H1 (cell line): ENCODE measurements around the gene GOLGA6L10. TPM values are rescaled to one million over a fixed set of nuclear protein-coding genes. Genes with fewer than 3 reads are reported as not detected.
"Not testable (repeated sequence)": the region's sequence is repeated elsewhere in the genome, so short reads cannot be mapped to it uniquely, and the experiment has no call there.

Experiments
- CTCF ChIA-PET: fragments of 300-600 bp; sonication (Branson Sonifier 250); formaldehyde crosslinking; loops from one replicate; lab custom pipeline; 2021; ENCODE audit not compliant: partially characterized antibody; lab: Charles Lee
- POLR2A ChIA-PET: fragments of 300-600 bp; sonication (Branson Sonifier 250); formaldehyde crosslinking; loops from one replicate; lab custom pipeline; 2021; ENCODE audit warnings: inconsistent platforms; ENCODE audit not compliant: partially characterized antibody; lab: Charles Lee
- DNase-seq, 2 experiments: peaks; one replicate each; pipeline versions ENCODE4 v3.0.0 to v3.0.0-alpha.2; 2010 to 2022; ENCODE audit warnings: low spot score in 2 of 2, low read depth in 1 of 2, mixed read lengths in 1 of 2
- FAIRE-seq: peaks from 2 replicates; lab custom pipeline; 2011; peaks lifted over from hg19 to GRCh38; lab: Jason Lieb, UNC
- H2AFZ ChIP-seq: 2 replicates; pipeline ENCODE4 v1.8.1; 2012; ENCODE audit warnings: low read length, inconsistent platforms
- H2AK5ac ChIP-seq: 2 replicates; pipeline ENCODE4 v1.6.1; 2013; ENCODE audit warnings: low read depth, low read length
- H2BK120ac ChIP-seq: replicated peaks from 2 replicates; pipeline ENCODE3; 2013; ENCODE audit warnings: low read depth, low read length, inconsistent platforms
- H2BK12ac ChIP-seq: 2 replicates; pipeline ENCODE4 v1.6.1; 2013; ENCODE audit warnings: low read depth, low read length
- H2BK15ac ChIP-seq: 2 replicates; pipeline ENCODE4 v1.6.1; 2013; ENCODE audit warnings: low read length
- H2BK20ac ChIP-seq: 2 replicates; pipeline ENCODE4 v1.6.1; 2013; ENCODE audit warnings: low read length
- H2BK5ac ChIP-seq: 2 replicates; pipeline ENCODE4 v1.6.1; 2013; ENCODE audit warnings: low read depth, low read length
- H3K14ac ChIP-seq: 2 replicates; pipeline ENCODE4 v1.6.1; 2013; ENCODE audit warnings: inconsistent platforms; ENCODE audit not compliant: insufficient read length
- H3K18ac ChIP-seq: 2 replicates; pipeline ENCODE4 v1.6.1; 2013; ENCODE audit warnings: low read length; ENCODE audit errors: extremely low read depth
- H3K23ac ChIP-seq: 2 replicates; pipeline ENCODE4 v1.6.1; 2013; ENCODE audit warnings: inconsistent platforms; ENCODE audit not compliant: insufficient read length
- H3K23me2 ChIP-seq: 2 replicates; pipeline ENCODE4 v1.6.1; 2013; ENCODE audit warnings: low read depth, low read length
- H3K27ac ChIP-seq: 2 replicates; pipeline ENCODE4 v1.6.1; 2011; ENCODE audit warnings: low read depth, low read length, inconsistent platforms
- H3K27me3 ChIP-seq, 4 experiments: replicated peaks in 1 of 4; 1 replicate in 1 of 4; 2 replicates in 3 of 4; pipeline versions ENCODE4 v1.6.1 to v1.8.1; 2011 to 2013; ENCODE audit warnings: low read length in 3 of 4, mild to moderate bottlenecking in 3 of 4, inconsistent platforms in 2 of 4, mixed read lengths in 2 of 4, moderate library complexity in 1 of 4; ENCODE audit not compliant: control insufficient read depth in 3 of 4, insufficient read depth in 3 of 4; ENCODE audit errors: extremely low read depth in 1 of 4
- H3K36me3 ChIP-seq, 4 experiments: 2 replicates each; pipeline versions ENCODE4 v1.6.1 to v1.8.1; 2011 to 2013; ENCODE audit warnings: mild to moderate bottlenecking in 4 of 4, low read length in 3 of 4, moderate library complexity in 2 of 4, control low read depth in 1 of 4, inconsistent platforms in 1 of 4; ENCODE audit not compliant: insufficient read depth in 4 of 4, control insufficient read depth in 2 of 4
- H3K4ac ChIP-seq: replicated peaks from 2 replicates; pipeline ENCODE3; 2013; ENCODE audit warnings: low read length, low read depth, mixed read lengths, inconsistent platforms; ENCODE audit not compliant: insufficient read length
- H3K4me1 ChIP-seq, 4 experiments: replicated peaks in 1 of 4; 1 replicate in 1 of 4; 2 replicates in 3 of 4; pipeline versions ENCODE4 v1.6.1 to v1.8.1; 2011 to 2013; ENCODE audit warnings: low read length in 3 of 4, inconsistent platforms in 2 of 4, mixed read lengths in 1 of 4; ENCODE audit not compliant: insufficient read depth in 4 of 4, control insufficient read depth in 3 of 4
- H3K4me2 ChIP-seq, 2 experiments: 2 replicates each; pipeline versions ENCODE4 v1.6.1 to v1.8.1; 2011 to 2013; ENCODE audit warnings: low read depth in 2 of 2, low read length in 2 of 2, control low read depth in 1 of 2, inconsistent platforms in 1 of 2, mild to moderate bottlenecking in 1 of 2; ENCODE audit not compliant: insufficient read depth in 1 of 2
- H3K4me3 ChIP-seq, 4 experiments: fragments of 200-600, 300-600 bp in 1 of 4; sonication (generic), shearing (Covaris generic), sonication (Bioruptor Twin) in 1 of 4; 2 replicates each; pipeline versions ENCODE4 v1.5.1 to v1.8.1; 2011 to 2016; ENCODE audit warnings: low read length in 4 of 4, low read depth in 3 of 4, control low read depth in 2 of 4, inconsistent platforms in 2 of 4, mild to moderate bottlenecking in 2 of 4, mixed read lengths in 1 of 4, moderate library complexity in 1 of 4; ENCODE audit not compliant: insufficient read depth in 2 of 4; ENCODE audit errors: extremely low read depth in 1 of 4
- H3K56ac ChIP-seq: replicated peaks from 2 replicates; pipeline ENCODE3; 2013; ENCODE audit warnings: low read depth, mild to moderate bottlenecking, mixed read lengths, low read length, inconsistent platforms; ENCODE audit not compliant: insufficient read length
- H3K79me1 ChIP-seq: 2 replicates; pipeline ENCODE4 v1.6.1; 2013; ENCODE audit warnings: low read depth, low read length, control low read depth
- H3K79me2 ChIP-seq, 2 experiments: 2 replicates each; pipeline versions ENCODE4 v1.6.1 to v1.8.1; 2012 to 2013; ENCODE audit warnings: low read length in 2 of 2, mild to moderate bottlenecking in 2 of 2, inconsistent platforms in 1 of 2; ENCODE audit not compliant: insufficient read depth in 2 of 2, control insufficient read depth in 1 of 2
- H3K9ac ChIP-seq, 4 experiments: replicated peaks in 1 of 4; 1 replicate in 1 of 4; 2 replicates in 3 of 4; pipeline versions ENCODE4 v1.6.1 to v1.8.1; 2011 to 2013; ENCODE audit warnings: low read depth in 3 of 4, low read length in 3 of 4, control low read depth in 2 of 4, mild to moderate bottlenecking in 2 of 4, moderate library complexity in 2 of 4, inconsistent platforms in 1 of 4; ENCODE audit errors: extremely low read depth in 1 of 4
- H3K9me3 ChIP-seq, 2 experiments: 2 replicates each; pipeline versions ENCODE4 v1.6.1 to v1.8.1; 2012 to 2013; ENCODE audit warnings: mild to moderate bottlenecking in 2 of 2, moderate library complexity in 2 of 2, control low read depth in 1 of 2, inconsistent platforms in 1 of 2, low read depth in 1 of 2, low read length in 1 of 2, mixed read lengths in 1 of 2; ENCODE audit not compliant: insufficient read depth in 2 of 2
- H4K20me1 ChIP-seq, 2 experiments: replicated peaks in 1 of 2; 2 replicates each; pipeline versions ENCODE3 to v1.8.1; 2011 to 2013; ENCODE audit warnings: inconsistent platforms in 2 of 2, low read length in 2 of 2, mild to moderate bottlenecking in 1 of 2; ENCODE audit not compliant: insufficient read depth in 2 of 2, control insufficient read depth in 1 of 2
- H4K5ac ChIP-seq: 2 replicates; pipeline ENCODE4 v1.6.1; 2013; ENCODE audit warnings: low read length, low read depth, mixed read lengths, inconsistent platforms; ENCODE audit not compliant: insufficient read length
- H4K8ac ChIP-seq: 2 replicates; pipeline ENCODE4 v1.8.0; 2013; ENCODE audit warnings: mild to moderate bottlenecking, moderate library complexity, low read length, inconsistent platforms; ENCODE audit not compliant: insufficient read depth; ENCODE audit errors: extremely low read depth
- H4K91ac ChIP-seq: replicated peaks from 2 replicates; pipeline ENCODE3; 2013; ENCODE audit warnings: low read length, mixed read lengths, inconsistent platforms; ENCODE audit not compliant: insufficient read length
- CTCF ChIP-seq, 3 experiments: IDR thresholded peaks; 1 replicate in 2 of 3; 2 replicates in 1 of 3; pipeline versions ENCODE4 v1.5.1 to v1.6.1; 2011; ENCODE audit warnings: low read length in 3 of 3, mild to moderate bottlenecking in 3 of 3, inconsistent platforms in 2 of 3, low read depth in 1 of 3, moderate library complexity in 1 of 3; ENCODE audit not compliant: insufficient read depth in 1 of 3; ENCODE audit errors: control extremely low read depth in 1 of 3
- RAD21 ChIP-seq, 2 experiments: IDR thresholded peaks in 1 of 2; conservative IDR thresholded peaks in 1 of 2; 2 replicates each; pipeline ENCODE4 v1.6.1; 2011; ENCODE audit warnings: low read depth in 2 of 2, low read length in 2 of 2, improper control_type of control experiment in 1 of 2, inconsistent platforms in 1 of 2, mild to moderate bottlenecking in 1 of 2, moderate library complexity in 1 of 2
- WGBS, 2 experiments: shearing (Covaris generic) in 1 of 2; methylation state at CpG; one replicate each; pipeline versions ENCODE4 v1.1.6 to v1.1.7; 2013 to 2015; ENCODE audit warnings: low lambda C conversion rate in 2 of 2, mixed read lengths in 2 of 2, inconsistent platforms in 1 of 2, low coverage in 1 of 2, missing lambda C conversion rate in 1 of 2; ENCODE audit not compliant: insufficient replicate concordance in 2 of 2, insufficient coverage in 1 of 2, insufficient read length in 1 of 2; ENCODE audit errors: extremely low coverage in 1 of 2, missing lambda C conversion rate in 1 of 2; 5-methylcytosine and 5-hydroxymethylcytosine counted together
- polyA plus RNA-seq, 7 experiments: library from polyadenylated mRNA; depleted of rRNA in 3 of 7; stranded (reverse) in 5 of 7; unstranded in 2 of 7; fragments of >200 nt in 5 of 7; fragments of 200-250 nt in 2 of 7; gene quantifications; 1 replicate in 5 of 7; 2 replicates in 1 of 7; 4 replicates in 1 of 7; pipeline versions ENCODE4 v1.2.1 to v1.2.3, GENCODE V29; 2011 to 2013; ENCODE audit warnings: missing spikeins in 2 of 7, mixed read lengths in 2 of 7
- total RNA-seq: library from RNA; stranded (reverse); fragmentation: NEBNext Ultra II Directional; extraction: Animal tissue kit (Norgen Biotek cat#: 25700); gene quantifications from 2 replicates; pipeline ENCODE4 v1.2.1, GENCODE V29; 2021

The GOLGA6L10 gene
- total and polyA plus RNA-seq, 2 of the 8 experiments (the other 6 are each of a cell fraction or from before 2014, with no cell fraction given): 0.91 to 4.0 TPM

- H4K91ac ChIP-seq: not testable (repeated sequence)
- WGBS, 2 experiments: 83% methylated on average over 6 of the region's 6 CpGs; no CpG with 5 or more reads in 1 of the 2 experiments
Measured at GRCh38 chr15:82379552-82379951, 30.3 kb upstream of the GOLGA6L10 start.

More at GRCh38 chr15:82379552-82379951, 30.3 kb upstream of the GOLGA6L10 start:
- H2BK120ac ChIP-seq, H3K4me3 ChIP-seq, H3K9me3 ChIP-seq, H3K79me1 ChIP-seq, H2BK12ac ChIP-seq, DNase-seq, H3K4ac ChIP-seq, H2BK20ac ChIP-seq, H3K14ac ChIP-seq, H2BK5ac ChIP-seq, H3K9ac ChIP-seq, H3K36me3 ChIP-seq, H4K8ac ChIP-seq, H3K4me1 ChIP-seq, H3K23ac ChIP-seq, FAIRE-seq, H3K4me2 ChIP-seq, H2AK5ac ChIP-seq, H4K20me1 ChIP-seq, H3K27ac ChIP-seq, POLR2A ChIA-PET, H3K18ac ChIP-seq, H3K56ac ChIP-seq, H3K27me3 ChIP-seq, H4K5ac ChIP-seq, H2BK15ac ChIP-seq, H2AFZ ChIP-seq, H3K23me2 ChIP-seq: not testable (repeated sequence)
- TF ChIP-seq RAD21 (IDR thresholded peaks at IDR 0.05 in 1 of 2, conservative IDR thresholded peaks at IDR 0.05 in 1 of 2; ENCODE audit: low read depth in 2 of 2, low read length in 2 of 2) (peak; percentile 15 to 28; a peak in 2 of 4 replicates), CTCF (IDR thresholded peaks at IDR 0.05; ENCODE audit: control extremely low read depth in 1 of 3, insufficient read depth in 1 of 3, low read depth in 1 of 3, low read length in 3 of 3) (peak in 2 of 3 experiments; percentile 18 to 28; a peak in 2 of 4 replicates)
- peaks cover 0 to 46% of the 10 kb centered on the region in 2 experiments; a peak in 2 of 4 replicates for H3K79me2 ChIP-seq
- CTCF ChIA-PET: interaction anchor here (0.6 to 1.7 kb wide), 4 partner anchors 10 to 271 kb away, joined by 3 read pairs; no protein-coding TSS in a partner anchor
